GM19025 (cell line): ENCODE measurements around the gene KCNJ14.

Experiments
- ATAC-seq: cut with Tn5 transposase; IDR thresholded peaks from one replicate; pipeline ENCODE4 v1.9.1; 2021; ENCODE audit warnings: mild to moderate bottlenecking, low read depth, moderate library complexity; ENCODE audit not compliant: unreplicated experiment

The KCNJ14 gene

DNA sequence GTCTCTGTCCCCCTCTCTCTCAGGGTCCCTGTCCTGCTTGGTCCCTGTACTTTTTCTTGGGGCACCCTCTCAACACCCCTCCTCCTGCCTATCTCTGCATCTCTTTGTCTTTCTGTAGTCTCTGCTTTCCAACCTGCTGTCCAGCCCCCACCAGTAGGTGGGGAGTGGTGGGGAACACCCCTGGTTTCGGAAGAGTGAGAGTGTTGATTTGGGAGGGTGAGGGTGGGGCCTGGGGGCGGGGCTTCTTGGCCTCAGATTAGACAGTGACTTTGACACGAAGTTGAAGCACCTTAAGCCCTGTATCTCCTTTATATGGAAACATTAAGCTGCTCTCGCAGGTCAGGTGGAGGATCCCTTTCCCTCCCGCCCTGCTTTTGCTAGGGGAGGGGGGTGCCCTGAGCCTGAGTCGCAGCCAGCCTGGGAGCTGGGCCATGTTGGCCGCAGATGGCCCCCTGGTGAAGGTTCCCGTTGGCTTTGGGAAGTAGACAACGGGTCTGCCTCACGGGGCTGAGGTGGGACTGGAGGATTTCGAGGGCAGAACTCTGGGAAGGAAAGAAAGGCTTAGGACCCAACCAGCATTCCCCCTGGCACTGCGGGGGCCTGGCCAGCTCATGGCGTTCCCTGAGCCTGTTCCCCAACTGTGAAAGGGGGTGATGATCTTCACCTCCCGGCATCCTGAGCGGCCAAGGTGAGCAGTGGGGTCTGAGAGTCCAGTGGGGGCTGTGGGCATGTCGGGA, at the start of gene KCNJ14:
Gene KCNJ14, plus strand, starts transcription at position 404 of the 737 bp plus-strand sequence. CDS start 6,151 bp downstream, outside the sequence.
- ATAC-seq, result no peak

DNA sequence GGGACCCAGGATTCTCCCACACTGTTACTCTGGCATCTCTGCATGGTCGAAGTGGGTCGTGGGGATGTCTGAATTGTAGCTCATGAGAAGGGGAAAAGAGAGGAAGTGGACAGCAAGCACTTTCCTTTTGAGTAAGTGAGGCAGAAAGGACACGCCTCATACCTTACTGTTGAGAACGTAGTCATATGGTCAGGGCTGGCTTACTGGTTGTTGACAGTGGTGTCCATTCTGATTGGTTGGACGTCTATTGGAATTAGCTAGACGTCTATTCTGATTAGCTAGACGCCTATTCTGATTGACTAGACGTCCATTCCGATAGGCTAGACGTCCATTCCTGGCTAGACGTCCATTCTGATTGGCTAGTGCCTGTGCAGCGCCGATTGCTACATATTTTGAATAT, 49.5 kb upstream of the KCNJ14 start:
- no peak for ATAC-seq

DNA sequence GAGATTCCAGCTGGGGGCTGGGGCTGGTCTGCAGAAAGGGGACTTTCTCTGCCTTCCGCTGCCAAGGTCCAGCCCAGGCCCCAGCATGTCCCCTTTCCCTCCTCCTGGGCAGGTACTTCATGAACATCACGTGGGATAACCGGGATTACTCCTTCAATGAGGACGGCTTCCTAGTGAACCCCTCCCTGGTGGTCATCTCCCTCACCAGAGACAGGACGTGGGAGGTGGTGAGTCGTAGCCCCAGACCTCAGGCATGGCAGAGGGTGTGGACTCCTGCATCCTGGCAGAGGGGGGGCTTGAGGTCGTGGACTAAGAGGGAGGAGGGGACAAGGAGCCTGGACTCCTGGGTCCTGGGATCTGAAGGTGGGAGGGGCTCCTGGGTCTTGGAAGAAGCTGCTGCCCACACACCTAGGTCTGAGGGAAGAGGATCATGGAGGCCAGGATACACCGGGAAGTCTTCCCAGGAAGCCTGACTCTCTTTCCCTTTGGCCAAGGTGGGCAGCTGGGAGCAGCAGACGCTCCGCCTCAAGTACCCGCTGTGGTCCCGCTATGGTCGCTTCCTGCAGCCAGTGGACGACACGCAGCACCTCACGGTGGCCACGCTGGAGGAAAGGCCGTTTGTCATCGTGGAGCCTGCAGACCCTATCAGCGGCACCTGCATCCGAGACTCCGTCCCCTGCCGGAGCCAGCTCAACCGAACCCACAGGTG, 41.3 kb upstream of the KCNJ14 start:
- no peak for ATAC-seq

DNA sequence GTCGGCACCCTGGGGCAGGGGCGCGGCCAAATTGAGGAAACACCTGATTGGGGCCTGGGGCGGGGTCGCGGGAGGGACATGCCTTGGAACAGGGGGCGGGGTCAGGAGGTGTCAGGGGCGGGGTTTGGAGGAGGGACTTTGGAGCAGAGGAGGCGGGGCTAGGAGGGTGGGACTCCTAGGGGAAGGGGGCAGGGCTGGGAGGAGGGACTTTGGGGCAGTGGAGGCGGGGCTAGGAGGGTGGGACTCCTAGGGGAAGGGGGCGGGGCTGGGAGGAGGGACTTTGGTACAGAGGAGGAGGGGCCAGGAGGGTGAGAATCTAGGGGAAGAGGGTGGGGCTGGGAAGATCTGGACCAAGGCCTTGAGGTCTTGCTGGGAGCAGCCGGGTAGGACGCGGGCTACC, 40.0 kb upstream of the KCNJ14 start:
- ATAC-seq, result no peak

DNA sequence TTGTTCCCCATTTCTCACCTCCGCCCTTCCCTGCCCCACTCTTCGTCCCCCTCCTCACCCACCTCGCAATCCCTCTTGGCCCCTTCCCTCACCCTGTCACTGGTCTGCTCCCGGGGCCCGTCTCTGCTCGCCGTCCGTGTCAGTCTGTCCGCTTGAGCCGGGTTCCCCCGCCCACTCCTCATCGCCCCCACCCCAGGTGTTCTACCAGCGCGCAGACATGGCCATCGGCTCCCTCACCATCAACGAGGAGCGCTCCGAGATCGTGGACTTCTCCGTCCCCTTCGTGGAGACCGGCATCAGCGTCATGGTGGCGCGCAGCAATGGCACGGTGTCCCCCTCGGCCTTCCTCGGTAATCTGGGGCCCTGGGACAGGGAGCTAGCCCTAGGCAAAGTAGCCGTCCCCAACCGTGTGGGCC, 39.6 kb upstream of the KCNJ14 start:
- no peak for ATAC-seq

DNA sequence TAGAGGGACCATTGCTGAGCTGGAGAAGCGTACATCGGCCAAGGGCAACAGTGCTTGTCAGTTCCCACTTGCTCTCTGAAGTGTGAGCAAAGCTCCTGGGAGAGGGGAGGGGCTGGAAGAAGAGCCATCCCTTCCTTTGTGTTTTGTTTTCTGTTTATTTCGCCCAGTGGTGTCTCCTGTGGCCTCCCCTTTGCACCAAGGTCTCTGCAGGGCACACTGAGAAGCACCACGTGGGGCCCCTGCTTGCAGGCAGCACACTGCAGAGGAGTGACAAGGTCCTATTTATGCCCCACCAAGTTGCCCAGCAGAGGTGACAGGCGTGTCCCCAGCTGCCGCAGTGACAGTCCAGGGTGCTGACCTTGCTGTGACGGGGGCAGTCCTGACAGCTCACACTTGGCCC, 38.0 kb upstream of the KCNJ14 start:
- no peak for ATAC-seq

DNA sequence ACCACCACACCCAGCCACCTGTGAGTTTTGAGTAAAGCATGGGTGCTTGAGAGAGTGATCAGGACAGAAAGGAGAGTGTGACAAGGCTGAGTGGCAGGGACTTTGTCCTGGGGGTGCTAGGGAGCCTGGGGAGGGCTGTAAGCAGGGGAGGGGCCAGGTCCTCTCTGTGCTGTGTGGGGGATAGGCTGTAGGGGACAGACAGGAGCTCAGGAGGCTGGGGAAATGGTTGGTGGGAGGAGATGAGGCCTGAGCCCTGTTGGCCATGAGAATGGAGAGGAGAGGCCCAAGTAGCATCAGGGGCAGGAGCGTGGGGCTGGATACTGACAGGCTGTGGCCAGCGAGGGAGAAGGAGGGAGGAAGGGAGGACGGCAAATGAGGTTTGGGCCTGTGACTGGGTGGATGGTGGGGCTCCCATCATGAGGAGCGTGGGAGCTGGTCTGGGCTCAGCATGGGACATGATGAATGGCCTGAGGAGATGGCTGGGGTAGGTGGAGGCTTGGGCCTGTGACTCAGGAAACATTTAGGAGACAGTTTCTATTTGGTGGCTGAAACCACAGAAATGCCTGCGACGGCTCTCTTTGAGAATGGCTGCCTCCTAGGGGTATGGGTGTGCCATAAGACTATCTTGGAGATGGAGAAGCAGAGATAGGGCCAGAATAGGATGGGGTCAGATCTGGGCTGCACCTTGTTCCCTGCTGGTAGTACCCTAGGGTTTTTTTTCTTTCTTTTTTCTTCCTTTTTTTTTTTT, 36.9 kb upstream of the KCNJ14 start:
- no peak for ATAC-seq

DNA sequence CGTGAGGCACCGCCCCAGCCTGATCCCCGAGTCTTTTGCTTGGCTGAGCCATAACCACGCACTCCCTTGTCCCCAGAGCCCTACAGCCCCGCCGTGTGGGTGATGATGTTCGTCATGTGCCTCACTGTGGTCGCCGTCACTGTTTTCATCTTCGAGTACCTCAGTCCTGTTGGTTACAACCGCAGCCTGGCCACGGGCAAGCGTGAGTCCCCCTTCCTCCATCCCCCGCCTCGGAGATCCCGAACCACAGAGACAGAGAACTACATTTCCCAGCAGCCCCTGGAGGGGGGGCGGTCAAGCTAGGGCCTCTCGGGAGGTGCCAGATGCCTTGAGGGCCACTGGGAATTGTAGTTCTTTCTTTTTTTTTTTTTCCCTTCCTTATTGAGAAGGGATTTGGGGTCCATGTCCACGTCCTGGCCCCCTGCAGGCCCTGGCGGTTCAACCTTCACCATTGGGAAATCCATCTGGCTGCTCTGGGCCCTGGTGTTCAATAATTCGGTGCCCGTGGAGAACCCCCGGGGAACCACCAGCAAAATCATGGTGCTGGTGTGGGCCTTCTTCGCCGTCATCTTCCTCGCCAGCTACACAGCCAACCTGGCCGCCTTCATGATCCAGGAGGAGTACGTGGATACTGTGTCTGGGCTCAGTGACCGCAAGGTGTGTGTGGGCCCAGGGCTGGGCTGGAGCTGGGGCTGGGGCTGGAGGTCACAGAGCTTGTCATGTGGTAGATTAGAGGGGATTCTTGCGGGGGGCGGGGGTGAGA, 36.0 kb upstream of the KCNJ14 start:
- no peak for ATAC-seq

DNA sequence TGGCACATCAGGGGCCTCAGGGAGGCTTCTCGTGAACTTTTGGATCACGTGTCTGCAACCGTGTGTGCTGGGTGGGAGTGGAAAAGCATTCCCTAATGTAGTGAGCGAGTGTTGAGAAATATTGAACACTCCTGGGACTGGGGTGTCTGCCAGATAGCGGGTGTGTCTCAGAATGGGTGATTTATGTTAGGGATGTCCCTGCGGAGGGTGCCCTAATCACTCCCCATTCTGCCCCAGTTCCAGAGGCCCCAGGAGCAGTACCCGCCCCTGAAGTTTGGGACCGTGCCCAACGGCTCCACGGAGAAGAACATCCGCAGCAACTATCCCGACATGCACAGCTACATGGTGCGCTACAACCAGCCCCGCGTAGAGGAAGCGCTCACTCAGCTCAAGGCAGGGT, 33.8 kb upstream of the KCNJ14 start:
- ATAC-seq, result no peak

DNA sequence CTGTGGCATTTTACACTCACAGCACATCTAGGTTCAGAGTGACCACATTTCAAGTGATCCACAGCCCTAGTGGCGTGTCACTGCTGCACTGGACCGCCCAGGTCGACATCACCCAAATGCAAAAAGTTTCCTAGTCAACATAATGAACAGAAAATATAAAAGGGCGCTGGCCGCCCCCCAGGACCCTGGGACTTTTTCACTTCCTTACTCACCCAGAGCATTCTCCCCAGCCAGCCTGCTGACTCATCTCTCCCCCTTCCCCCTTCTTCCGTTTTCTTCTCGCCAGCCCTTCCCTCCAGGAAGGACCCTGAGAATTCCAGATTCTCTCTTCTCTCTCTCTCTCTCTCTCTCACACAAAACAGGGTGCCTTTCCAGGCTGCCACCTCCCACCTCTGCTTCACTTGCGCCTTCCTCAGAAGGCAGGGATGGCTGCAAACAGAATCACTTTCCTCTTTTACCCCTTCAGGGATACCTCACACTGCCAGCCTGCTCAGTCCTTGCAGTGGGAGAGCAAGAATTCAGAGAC, 30.6 kb upstream of the KCNJ14 start:
- ATAC-seq, result no peak

DNA sequence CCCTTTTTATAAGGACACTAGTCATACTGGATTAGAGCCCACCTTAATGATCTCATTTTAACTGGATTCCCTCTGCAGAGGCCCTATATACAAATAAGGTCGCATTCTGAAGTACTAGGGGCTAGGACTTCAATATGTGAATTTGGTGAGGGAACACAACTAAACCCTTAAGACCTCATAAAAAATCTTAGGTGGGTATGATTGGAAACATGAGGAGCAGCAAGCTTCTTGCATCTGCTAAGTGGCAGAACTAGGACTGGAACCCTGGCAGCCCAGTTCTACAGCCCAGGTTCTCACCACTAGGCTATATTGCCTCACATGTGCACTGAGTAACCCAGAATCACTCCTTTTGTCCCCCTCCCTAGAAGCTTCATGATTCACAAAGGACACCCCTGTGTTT, 26.7 kb upstream of the KCNJ14 start:
- no peak for ATAC-seq

DNA sequence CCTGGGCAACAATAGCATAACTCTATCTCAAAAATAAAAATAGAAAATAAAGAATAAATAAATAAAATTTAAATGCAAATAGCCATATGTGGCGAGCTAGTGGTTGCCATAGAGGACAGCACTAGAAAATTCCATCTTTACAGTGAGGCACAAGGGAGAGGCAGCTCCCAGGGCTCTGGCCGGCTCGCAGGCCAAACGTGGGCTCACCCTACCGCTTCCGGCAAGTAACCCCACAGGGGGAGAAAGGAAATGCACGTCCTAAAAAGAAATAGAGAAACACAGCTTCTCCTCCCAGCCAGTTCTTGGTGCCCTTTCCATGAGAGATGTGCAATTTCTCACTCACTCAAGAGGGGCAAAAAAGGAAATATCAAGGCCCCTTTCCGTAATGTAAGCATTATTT, 22.0 kb upstream of the KCNJ14 start:
- no peak for ATAC-seq

DNA sequence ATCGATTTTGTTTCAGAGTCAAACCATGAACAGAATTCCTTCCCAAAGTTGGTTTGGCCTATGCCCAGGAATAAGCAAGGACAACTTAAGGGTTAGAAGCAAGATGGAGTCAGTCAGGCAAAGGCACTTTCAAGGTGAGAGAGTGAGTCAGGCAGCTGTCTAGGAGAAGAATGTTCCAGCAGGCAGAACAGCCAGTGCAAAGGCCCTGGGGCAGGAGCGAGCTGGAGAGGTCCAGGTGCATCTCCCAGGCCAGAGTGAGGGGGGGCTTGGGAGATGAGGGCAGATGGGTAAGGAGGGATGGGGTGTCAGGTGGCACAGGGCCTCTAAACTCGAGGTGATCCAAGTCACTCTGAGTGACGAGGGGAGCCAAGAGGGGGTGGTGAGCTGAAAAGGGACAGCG, 18.8 kb upstream of the KCNJ14 start:
- no peak for ATAC-seq

DNA sequence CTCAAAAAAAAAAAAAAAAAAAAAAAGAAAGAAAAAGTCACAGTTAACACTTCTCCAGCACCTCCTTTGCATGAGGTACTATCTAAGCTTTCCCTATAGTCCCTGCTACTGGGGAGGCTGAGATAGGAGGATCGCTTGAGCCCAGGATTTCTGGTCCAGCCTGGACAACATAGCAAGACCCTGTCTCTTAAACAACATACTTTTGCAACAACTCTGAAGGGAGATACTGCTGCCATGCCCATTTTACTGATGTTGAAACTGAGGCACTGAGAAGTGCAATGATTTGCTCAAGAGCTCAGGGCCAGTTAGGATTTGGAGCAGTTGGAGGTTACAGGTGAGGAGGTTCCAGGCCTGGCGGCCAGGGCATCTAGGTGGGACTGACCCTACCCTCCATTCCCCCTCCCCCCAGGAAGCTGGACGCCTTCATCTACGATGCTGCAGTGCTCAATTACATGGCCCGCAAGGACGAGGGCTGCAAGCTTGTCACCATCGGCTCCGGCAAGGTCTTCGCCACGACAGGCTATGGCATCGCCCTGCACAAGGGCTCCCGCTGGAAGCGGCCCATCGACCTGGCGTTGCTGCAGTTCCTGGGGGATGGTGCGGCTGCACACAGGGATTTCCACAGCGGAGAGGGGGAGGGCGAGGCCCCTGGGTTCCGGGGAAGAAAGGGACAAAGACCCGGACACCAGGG, 13.9 kb upstream of the KCNJ14 start:
- no peak for ATAC-seq

DNA sequence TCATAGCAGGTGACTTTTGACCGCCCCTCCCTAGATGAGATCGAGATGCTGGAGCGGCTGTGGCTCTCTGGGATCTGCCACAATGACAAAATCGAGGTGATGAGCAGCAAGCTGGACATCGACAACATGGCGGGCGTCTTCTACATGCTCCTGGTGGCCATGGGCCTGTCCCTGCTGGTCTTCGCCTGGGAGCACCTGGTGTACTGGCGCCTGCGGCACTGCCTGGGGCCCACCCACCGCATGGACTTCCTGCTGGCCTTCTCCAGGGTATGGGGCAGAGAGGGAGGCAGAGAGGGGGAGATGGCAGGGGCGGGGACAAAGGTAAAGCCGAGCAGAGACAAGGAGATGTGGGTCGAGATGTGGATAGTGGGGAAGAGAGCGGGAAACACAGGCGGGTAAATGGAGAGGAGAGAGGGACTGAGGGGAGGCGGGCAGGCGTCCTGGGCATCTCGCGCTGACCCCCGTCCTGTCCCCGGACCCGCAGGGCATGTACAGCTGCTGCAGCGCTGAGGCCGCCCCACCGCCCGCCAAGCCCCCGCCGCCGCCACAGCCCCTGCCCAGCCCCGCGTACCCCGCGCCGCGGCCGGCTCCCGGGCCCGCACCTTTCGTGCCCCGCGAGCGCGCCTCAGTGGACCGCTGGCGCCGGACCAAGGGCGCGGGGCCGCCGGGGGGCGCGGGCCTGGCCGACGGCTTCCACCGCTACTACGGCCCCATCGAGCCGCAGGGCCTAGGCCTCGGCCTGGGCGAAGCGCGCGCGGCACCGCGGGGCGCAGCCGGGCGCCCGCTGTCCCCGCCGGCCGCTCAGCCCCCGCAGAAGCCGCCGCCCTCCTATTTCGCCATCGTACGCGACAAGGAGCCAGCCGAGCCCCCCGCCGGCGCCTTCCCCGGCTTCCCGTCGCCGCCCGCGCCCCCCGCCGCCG, 13.0 kb upstream of the KCNJ14 start:
- ATAC-seq, result no peak

DNA sequence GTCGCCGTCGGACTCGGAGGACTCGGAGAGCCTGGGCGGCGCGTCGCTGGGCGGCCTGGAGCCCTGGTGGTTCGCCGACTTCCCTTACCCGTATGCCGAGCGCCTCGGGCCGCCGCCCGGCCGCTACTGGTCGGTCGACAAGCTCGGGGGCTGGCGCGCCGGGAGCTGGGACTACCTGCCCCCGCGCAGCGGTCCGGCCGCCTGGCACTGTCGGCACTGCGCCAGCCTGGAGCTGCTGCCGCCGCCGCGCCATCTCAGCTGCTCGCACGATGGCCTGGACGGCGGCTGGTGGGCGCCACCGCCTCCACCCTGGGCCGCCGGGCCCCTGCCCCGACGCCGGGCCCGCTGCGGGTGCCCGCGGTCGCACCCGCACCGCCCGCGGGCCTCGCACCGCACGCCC, 12.1 kb upstream of the KCNJ14 start:
- no peak for ATAC-seq

DNA sequence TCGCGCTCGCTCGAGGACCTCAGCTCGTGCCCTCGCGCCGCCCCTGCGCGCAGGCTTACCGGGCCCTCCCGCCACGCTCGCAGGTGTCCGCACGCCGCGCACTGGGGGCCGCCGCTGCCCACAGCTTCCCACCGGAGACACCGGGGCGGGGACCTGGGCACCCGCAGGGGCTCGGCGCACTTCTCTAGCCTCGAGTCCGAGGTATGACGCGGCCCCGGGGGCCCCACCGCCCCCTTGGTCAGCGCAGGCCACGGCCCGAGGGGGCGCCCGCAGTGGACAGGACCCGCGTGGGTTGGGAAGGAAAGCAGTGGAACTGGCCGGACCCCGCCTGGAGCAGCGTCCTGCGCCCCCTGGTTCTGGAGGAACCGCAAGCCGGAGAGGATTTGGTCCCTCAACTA, 11.6 kb upstream of the KCNJ14 start:
- no peak for ATAC-seq

DNA sequence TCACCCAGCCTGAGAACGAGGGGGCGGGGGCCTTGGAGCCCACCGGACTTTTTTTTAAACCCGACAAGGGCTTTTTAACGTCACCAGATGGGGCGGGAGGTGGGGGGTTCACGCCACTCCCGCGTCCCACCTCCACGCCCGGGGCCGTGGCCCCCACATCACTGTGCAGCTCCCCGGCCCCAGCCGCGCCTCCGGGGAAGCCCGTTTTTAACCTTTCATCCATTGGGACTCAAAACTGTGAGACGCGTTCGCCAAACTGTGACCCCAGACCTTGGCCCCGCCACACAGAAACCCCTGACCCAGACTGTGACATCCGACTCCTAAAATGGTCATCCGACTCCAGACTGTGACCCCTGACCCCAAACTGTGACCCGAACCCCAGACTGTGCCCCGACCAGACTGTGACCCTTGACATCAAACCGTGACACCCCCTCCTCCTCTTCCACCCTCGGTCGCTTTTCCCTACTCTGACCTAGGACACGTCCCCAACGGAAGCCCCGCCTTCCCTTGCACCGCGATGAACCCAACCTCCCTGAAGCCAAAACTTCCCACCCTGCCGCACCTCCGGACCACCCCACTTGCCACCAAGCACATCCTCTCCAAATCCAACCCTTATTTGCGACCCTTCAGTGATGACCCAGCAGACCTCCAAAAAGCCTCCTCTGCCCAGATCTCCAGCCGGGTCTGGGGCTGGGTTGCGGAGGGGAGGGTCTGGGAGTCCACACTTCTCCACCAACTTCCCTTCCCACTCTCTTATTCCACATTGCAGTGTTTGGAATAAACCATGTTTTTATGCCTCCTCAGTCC, 11.0 kb upstream of the KCNJ14 start:
- ATAC-seq, result no peak
